ENCODE data around the gene C2orf68.
"Not testable (repeated sequence)": the region's sequence is repeated elsewhere in the genome, so short reads cannot be mapped to it uniquely, and the experiment has no call there.

Gene C2orf68

DNA sequence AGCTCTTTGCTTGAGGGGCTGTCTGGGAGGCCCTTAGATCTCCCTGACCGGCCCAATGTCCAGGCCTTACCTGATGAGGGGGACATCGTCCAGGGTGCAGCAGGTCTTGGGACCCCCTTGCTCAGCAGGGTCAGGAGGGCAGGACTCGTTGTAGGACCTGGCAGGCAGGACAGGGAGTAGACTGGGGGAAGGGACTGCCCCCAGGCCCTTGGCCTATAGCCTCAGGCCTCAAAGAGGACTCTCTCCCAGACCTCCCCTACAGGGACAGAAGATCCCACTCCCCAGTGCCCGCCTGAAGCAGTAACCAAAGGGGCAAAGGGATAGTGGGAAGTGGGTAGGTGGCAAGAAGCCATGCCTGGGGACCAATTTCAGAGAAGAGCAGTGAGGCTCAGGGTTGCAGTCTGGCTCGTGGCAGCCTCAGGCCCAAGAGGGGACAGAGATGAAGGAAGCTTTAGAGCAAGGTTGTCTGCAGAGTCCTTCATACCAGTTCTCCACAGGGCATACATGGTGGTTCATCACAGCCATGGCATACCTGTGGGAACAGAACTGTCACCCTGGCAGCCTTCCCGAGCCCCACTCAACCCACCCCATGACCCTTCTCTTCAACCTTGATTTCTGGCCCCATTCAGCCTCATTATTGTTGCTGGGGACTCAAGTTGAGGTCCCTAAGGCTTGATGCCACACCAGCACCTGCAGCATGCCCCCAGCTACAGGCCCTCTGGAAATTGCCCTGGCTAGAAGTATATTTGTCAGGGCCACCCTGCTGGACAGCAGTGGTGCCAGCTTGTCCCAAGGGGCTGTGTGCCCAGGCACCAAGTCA is 10.7 kb downstream of the C2orf68 start:
- intact Hi-C loops (cut with DNase I) = no loop called here
- peak in 2 of 10 donors; percentile 57 to 72 for DNase-seq

- intact Hi-C loops (cut with DNase I) = no loop called here
- peak in 1 of 10 donors; percentile 62 for DNase-seq
These were observed 11.7 kb downstream of the C2orf68 start for GRCh38 chr2:85600235-85600575.

- DNase-seq = peak in 2 of 10 donors; percentile 59 to 63
- intact Hi-C loops (cut with DNase I) = no loop called here
These were observed 12.2 kb downstream of the C2orf68 start for GRCh38 chr2:85599468-85600234.

DNA sequence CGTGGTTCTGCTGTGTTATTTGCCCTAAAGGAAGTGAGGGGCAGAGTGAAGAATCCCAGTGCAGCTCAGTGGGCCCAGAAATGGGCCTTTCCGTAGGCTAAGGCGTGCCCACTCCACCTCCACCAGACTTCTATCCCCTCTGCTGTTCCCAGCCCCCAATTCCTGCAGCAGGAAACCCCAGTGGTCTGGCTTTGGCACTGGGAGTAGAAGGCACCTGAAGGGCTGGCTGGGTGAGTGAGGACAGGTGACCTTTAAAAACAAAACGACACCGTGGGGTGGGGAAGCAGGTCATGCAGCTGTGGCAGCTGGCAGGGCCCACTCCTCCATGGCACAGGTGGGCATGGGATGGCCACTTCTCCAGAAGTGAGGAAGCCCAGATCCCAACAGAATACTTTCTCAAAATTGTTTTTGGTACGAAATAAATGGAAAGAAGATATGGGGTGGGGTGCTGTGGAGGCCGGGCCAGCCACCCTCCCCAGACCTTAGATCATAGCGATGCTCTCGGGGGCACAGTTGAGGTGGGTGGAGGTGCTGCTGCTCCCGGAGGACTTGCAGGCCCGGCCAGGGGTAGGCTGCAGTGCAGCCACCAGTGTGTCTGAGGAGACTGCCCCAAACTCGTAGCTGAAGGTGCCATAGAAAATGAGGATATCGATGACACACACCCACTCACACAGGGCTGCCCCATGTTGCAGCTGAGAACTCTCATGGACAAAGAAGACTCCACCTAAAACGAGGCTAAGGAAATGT is 13.1 kb downstream of the C2orf68 start:
- intact Hi-C loops (cut with DNase I) = no loop called here
- DNase-seq = peak in 1 of 10 donors; percentile 67

- DNase-seq = peak in 2 of 10 donors; percentile 53 to 59
- intact Hi-C loops (cut with DNase I) = no loop called here
These were observed 14.6 kb downstream of the C2orf68 start for GRCh38 chr2:85597241-85597640.

GRCh38 chr2:85596486-85597143 is 15.3 kb downstream of the C2orf68 start:
- peak in 2 of 10 donors; percentile 9 to 17 for DNase-seq
- intact Hi-C loops (cut with DNase I) = no loop called here

- DNase-seq = peak in 1 of 10 donors; percentile 83
- intact Hi-C loops (cut with DNase I) = no loop called here
These were observed 15.9 kb downstream of the C2orf68 start for GRCh38 chr2:85596026-85596333.

DNA sequence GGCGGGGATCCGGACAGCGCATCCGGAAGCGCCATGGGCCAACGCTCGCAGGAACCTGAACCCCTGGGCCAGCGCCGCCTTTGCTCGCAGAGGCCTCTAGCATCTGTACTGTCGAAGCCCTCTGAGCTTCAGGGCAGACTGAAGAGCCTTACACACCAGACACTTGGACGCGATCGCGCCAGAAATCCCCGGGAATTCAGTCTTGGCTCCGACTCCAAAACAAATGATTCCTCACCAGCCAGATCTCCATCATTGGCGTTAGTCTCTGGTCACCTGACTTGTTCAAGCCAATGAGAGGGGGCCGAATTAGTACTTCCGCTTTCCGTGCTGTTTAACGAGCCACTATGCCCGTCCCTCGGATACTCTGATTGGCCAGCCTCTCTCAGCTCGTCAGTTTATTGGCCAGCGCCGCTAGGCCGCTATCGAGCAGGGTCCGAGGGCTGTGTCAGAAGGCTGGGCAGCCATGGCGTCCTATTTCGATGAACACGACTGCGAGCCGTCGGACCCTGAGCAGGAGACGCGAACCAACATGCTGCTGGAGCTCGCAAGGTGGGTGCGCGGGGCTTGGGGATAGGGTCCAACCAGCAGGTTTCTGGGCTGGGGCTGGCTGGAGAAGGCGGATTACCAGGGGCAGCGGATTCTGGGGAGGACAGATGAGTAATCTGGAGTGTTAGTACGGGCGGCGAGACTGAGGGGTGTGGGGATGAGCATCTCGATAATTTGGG is 16.4 kb downstream of the C2orf68 start, which contains the start of gene RNF181:
RNF181 (plus strand) TSS at position 445 of the 725 bp plus-strand sequence; CDS start at position 464, 19 bp downstream.
- intact Hi-C loops (cut with DNase I) = loop anchor here (2.0 kb wide), 1 partner anchor 35 kb away; the partner anchor contains the start of gene GGCX

GRCh38 chr2:85594715-85595300 is 17.1 kb downstream of the C2orf68 start:
- DNase-seq = no peak
- intact Hi-C loops (cut with DNase I) = loop anchor here (2.0 kb wide), 1 partner anchor 34 kb away; the partner anchor contains the start of gene GGCX

More for the DNA sequence above, 16.4 kb downstream of the C2orf68 start, which contains the start of gene RNF181:
- DNase-seq = peak; percentile 95 to 100 (median 99)

GRCh38 chr2:85593023-85593422 is 18.8 kb downstream of the C2orf68 start:
- DNase-seq = peak in 1 of 10 donors; percentile 39

GRCh38 chr2:85592299-85592698 is 19.6 kb downstream of the C2orf68 start:
- intact Hi-C loops (cut with DNase I) = not testable (repeated sequence)
- peak in 1 of 10 donors; percentile 26 for DNase-seq

More at GRCh38 chr2:85593023-85593422, 18.8 kb downstream of the C2orf68 start:
- intact Hi-C loops (cut with DNase I) = no loop called here

DNA sequence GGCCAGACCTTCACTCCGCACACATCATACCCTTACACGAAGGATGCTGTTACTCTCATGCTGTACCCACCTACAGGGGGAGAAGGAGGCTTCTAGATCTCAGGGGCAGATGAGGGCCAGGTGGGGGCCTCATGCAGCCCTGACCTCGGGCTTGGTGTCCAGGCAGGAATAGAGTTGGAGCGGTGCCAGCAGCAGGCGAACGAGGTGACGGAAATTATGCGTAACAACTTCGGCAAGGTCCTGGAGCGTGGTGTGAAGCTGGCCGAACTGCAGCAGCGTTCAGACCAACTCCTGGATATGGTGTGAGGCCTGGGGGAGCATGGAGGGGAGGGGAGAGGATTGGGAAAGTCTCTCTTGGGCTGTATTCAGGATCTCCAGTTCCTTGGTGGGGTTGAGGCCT is 20.3 kb downstream of the C2orf68 start:
- peak in 1 of 10 donors; percentile 55 for DNase-seq
- intact Hi-C loops (cut with DNase I) = no loop called here

GRCh38 chr2:85590950-85591349 is 20.9 kb downstream of the C2orf68 start:
- intact Hi-C loops (cut with DNase I) = no loop called here
- peak in 1 of 10 donors; percentile 11 for DNase-seq

DNA sequence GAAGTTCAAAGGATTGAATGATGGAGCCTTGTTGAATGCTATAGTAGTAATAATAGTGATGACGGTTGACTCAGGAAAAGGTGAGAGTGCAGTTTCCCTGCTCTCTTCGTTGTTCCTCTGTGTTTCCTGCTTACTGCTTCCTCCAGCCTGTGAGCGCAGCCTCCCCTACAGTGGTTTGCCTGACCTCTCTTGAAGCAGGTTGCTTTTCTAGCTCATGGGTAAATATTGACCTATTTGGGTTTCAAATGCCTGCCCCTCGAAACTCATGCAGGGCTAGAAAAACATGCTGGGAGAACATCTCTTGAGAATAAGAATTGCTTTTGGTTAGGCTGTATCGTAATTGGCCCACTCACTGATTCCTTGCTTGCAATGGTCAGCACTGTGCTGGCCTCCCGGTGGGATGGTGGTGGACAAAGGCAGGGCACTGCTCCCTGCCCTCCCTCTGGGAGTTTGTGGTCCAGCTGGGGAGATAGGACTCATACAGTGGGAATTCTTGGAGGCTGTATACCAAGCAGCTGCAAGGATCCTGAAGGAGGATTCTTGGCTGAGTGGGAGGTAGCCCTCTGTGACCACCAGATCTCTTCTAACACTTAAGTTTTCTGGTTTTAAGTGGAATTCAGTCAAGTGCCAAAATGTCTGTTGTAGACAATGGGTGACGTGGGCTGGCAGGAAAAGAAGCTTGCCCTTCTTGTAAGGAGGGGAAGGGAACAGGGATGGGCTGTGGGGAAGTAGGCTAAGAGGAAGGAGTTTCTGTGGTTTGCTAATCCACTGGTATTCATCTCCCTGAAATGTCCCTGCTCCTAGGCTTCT is 21.7 kb downstream of the C2orf68 start:
- intact Hi-C loops (cut with DNase I) = no loop called here

DNA sequence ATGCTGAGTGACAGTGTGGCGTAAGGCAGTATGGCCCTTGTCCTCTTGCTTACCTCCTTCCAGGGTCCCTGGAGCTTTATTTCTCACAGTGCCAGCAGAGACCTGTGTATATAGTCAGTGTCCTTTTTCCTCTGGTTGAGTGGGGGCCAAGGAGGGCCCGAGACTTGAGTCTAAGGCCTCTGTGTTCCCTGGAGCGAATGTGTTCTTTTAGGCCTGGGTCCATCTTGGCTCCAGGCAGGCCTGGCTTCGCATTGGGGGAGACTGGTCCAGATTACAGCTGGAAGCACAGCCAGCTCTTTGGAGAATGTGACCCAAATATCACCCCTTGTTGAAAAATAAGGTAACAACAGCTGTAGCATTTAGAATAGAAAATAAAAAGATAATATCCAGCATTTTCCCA is 22.7 kb downstream of the C2orf68 start:
- peak in 1 of 10 donors; percentile 51 for DNase-seq
- intact Hi-C loops (cut with DNase I) = no loop called here

More for the DNA sequence above, 21.7 kb downstream of the C2orf68 start:
- peak in 1 of 10 donors; percentile 44 for DNase-seq

GRCh38 chr2:85588645-85589044 is 23.2 kb downstream of the C2orf68 start:
- DNase-seq = peak in 1 of 10 donors; percentile 6
- intact Hi-C loops (cut with DNase I) = no loop called here

DNA sequence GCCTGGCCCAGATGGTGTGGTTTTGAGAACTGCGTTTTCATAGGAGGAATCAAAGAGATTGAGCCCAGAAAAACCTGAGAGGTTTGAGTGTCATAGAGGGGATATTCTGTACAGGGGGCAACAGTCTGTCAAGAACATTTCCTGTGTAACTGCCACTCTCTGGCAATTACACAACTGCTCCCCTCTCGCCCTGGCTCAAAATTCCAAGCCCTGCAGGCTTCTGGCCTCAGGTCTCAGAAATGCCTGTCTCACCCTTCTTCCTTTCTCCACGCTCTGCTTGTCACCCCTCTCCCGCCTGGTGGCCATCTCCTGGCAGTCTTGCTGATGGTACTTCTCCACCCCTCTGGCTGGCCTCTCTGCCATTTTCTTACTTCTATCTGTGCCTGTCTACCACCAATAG is 23.6 kb downstream of the C2orf68 start:
- intact Hi-C loops (cut with DNase I) = no loop called here
- peak in 1 of 10 donors; percentile 52 for DNase-seq

- no peak for DNase-seq
- intact Hi-C loops (cut with DNase I) = no loop called here
These were observed 26.1 kb downstream of the C2orf68 start for GRCh38 chr2:85585781-85586105.
